Fibroblast of the aortic adventitia (primary cell): Measurements from ENCODE around the gene TUT7. TPM values are rescaled to one million over a fixed set of nuclear protein-coding genes. Genes with fewer than 3 reads are reported as not detected.

ENCODE experiments used
- DNase-seq: peaks from one replicate; pipeline ENCODE4 v3.0.0-alpha.2; 2010; ENCODE audit warnings: low read depth
- H3K4me3 ChIP-seq: 2 replicates; pipeline ENCODE4 v1.5.1; 2011; ENCODE audit warnings: low read depth, mild to moderate bottlenecking, control low read depth, low read length, moderate library complexity
- total RNA-seq: library from RNA; depleted of rRNA; stranded (reverse); fragments of >200 nt; gene quantifications from 2 replicates; pipeline ENCODE4 v1.2.3, GENCODE V29; 2012; ENCODE audit warnings: low replicate concordance
- TF ChIP-seq, protein P1 (sequence below): IDR thresholded peaks from 2 replicates; pipeline ENCODE4 v1.5.1; 2011; ENCODE audit warnings: mild to moderate bottlenecking, low read length, control low read depth, inconsistent platforms; ENCODE audit not compliant: insufficient read depth

Gene TUT7
- total RNA-seq, 1 donor: 44.2 TPM

DNA sequence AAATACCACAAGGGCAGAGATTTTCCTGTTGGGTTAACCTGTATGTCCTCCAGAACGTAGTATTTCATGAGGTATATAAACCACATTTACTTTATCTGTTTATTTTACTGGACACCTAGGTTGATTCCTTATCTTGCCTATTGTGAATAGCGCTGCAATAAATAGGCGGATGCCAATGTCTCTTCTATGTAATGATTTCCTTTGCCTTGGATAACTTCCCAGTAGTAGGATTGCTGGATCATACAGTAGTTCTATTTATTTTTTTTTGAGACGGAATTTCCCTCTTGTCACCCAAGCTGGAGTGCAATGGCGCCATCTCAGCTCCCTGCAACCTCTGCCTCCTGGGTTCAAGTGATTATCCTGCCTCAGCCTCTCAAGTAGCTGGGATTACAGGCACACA is 15.6 kb upstream of the TUT7 start:
- TF ChIP-seq, protein P1, sequence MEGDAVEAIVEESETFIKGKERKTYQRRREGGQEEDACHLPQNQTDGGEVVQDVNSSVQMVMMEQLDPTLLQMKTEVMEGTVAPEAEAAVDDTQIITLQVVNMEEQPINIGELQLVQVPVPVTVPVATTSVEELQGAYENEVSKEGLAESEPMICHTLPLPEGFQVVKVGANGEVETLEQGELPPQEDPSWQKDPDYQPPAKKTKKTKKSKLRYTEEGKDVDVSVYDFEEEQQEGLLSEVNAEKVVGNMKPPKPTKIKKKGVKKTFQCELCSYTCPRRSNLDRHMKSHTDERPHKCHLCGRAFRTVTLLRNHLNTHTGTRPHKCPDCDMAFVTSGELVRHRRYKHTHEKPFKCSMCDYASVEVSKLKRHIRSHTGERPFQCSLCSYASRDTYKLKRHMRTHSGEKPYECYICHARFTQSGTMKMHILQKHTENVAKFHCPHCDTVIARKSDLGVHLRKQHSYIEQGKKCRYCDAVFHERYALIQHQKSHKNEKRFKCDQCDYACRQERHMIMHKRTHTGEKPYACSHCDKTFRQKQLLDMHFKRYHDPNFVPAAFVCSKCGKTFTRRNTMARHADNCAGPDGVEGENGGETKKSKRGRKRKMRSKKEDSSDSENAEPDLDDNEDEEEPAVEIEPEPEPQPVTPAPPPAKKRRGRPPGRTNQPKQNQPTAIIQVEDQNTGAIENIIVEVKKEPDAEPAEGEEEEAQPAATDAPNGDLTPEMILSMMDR: no peak
- DNase-seq: no peak
- no peak overlapping the region for H3K4me3 ChIP-seq

DNA sequence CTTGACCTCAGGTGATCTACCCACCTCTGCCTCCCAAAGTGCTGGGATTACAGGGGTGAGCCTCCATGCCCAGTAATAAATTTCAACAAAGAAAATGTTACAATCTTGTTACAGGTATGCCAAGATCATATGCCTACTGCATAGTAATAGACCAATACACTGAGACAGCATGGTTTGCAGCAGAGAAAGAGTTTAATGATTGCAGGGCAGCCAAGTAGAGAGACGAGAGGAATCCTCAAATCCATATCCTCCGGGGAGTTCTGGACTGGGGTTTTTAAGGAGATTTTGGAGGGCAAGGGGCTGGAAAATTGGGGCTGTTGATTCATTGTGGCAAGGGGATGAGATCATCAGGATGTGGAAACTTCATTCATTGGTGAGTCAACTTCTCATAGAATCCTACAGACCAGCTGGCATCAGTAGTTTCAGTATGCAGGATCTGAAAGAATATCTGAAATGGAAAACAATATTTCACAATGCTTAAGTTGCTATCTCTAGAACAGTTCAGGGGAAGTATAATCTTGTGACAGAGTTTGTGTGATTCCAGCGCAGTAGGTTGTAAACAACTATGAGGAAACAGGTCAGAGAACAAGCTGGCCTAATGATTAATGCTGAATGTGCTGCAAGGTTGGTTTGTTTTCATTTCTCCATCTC is 14.8 kb upstream of the TUT7 start:
- DNase-seq: peak; percentile 85
- TF ChIP-seq, protein P1: no peak
- H3K4me3 ChIP-seq: no peak overlapping the region

DNA sequence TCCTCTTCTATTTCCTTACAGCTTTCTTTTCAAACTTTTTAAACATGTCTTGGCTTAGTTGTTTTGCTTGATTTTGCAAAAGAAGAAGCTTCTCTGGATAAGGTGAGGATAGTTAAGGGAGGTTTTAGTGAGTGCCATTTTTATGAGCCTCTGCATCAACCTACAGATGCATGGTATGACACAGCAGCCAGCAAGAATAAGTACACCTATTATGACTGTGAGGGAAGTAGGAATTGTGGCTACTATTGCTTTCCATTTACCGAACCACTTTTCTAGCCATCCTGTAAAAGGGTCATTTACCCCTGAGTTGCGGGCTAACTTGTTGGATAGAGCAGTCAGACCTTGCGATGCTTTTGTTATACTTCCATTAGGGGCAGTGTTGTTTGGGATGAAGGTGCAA is 7.0 kb upstream of the TUT7 start:
- H3K4me3 ChIP-seq: no peak overlapping the region
- TF ChIP-seq, protein P1: no peak
- DNase-seq: no peak

DNA sequence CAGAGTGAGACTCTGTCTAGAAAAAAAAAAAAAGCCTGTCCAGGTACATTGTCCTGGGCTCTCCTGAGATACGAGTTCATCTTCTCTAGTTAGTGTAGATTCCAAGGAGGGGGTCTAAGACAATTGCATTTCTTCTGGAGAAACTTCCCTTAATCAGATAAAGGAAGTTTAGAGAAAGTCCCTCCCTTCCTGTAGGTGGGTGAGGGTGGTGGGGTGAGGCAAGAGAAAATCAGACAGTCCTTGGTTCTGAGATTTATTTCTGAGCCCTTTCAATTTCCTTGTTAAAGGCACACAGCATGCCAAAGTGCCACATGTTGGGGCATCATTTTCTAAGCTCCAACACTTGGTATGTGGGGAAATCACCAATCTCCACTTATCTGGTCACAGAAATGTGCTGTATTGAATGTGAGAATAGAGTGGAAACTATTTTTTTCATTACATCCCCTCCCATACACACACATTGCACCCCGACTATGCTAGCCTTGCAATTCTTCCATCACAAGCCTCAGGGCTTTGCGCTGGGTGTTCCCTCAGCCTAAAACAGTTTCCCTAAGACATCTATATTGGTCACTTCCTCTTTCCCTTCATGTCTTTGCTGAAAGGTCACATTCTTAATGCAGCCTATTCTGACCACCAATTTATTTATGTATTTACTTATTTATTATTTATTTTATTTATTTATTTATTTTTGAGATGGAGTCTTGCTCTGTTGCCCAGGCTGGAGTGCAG is 5.1 kb upstream of the TUT7 start:
- no peak for DNase-seq
- TF ChIP-seq, protein P1: no peak
- H3K4me3 ChIP-seq: no peak overlapping the region

DNA sequence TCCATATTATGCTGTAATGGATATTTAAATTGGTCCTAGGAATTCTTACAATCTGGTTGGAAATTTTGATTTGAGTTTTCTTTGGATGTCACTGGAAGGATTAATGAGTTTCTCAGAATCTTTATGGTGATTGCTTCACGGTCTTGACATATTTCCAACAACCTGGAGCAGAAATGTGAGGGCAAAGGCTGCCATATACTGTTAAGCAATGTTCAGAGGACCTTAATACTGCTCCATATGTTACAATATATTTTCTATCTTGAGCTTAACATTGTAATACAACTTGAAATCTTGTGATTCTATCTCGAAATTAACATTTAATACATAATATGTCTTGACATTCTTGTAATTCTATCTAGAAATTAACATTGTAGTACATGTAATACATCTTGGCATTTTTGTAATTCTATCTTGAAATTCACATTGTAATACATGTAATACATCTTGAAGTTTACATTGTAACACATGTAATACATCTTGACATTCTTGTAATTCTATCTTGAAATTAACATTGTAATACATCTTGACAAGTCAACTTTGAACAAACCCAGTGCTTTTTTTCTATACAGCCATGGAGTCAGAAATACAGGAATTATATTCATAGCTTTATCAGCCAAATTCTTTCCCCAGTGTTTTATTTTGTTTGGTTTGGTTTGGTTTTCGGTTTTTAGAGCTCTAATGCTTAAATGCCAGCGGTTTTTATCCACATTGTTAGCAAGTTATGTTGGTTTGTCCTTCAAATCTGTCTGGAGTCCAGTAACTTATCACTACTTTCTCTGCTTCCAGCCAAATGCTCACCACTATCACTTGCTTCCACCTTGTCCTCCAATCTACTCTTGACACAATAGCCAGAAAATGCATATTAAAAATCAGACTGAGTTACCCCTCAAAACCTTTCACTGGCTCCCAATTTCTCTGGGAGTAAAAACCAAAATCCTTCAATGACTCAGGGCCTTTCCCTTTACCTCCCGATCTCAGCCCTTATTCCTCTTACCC is 3.0 kb upstream of the TUT7 start:
- TF ChIP-seq, protein P1: no peak
- DNase-seq: peak; percentile 71
- no peak overlapping the region for H3K4me3 ChIP-seq

DNA sequence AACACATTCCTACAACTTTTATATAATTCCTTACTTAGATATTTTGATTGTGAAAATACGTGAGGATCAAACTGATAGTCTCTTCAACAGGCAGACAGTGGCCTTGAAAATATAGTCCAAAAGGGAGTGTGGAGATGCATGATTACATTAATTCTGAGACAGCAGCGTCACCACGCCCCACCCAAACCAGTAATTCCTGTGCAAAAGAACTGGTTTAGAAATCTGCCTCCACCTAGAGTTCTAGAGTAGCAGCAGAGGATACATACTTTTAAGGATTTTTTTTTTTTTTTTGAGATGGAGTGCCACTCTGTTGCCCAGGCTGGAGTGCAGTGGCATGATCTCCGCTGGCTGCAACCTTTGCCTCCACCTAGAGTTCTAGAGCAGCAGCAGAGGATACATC is 1.6 kb upstream of the TUT7 start:
- TF ChIP-seq, protein P1: no peak
- no peak for DNase-seq
- H3K4me3 ChIP-seq: no peak overlapping the region
